ENCODE data around the gene SPRR2F.

- no peak for TF ChIP-seq ZBTB21 (tag by site-specific recombination; IDR thresholded peaks at IDR 0.05)
- no peak for TF ChIP-seq CTCF (tag by site-specific recombination; IDR thresholded peaks at IDR 0.05)
- no peak for TF ChIP-seq ZNF37A (tag by site-specific recombination; IDR thresholded peaks at IDR 0.05)
- TF ChIP-seq ZNF350 (tag by site-specific recombination; IDR thresholded peaks at IDR 0.05) = no peak
- TF ChIP-seq ZNF148 (tag by site-specific recombination; IDR thresholded peaks at IDR 0.05; ENCODE audit: borderline replicate concordance) = no peak
- TF ChIP-seq ZNF843 (tag by site-specific recombination; IDR thresholded peaks at IDR 0.05) = no peak
Observed at GRCh38 chr1:153127296-153127695, 14.0 kb upstream of the SPRR2F start.
